ENCODE measurements around the gene RBMS3.
"Not testable (repeated sequence)": the region's sequence is repeated elsewhere in the genome, so short reads cannot be mapped to it uniquely, and the experiment has no call there.

The RBMS3 gene

DNA sequence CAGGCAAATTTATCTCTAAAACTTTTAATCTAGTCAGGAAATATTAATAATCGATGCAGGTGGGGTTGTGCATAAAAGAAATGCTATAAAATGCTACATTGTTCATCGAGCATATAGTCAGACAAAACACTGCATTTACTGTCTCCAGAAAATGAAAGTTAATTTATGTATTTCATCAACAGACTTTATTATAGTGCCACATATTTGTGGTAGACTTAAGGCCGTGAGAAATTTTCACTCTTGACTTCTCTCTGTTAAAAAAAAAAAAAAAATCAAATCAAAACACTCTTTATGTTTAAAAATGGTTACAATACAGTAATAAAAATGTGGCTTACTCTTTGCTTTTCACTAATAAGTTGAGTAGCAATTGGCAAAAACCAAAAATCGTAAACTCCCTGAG is 67.4 kb downstream of the RBMS3 start:
- H3K36me3 ChIP-seq (ENCODE audit: control insufficient read depth, insufficient read depth, low read length) = no peaks in the 10 kb centered on the region
- H3K4me3 ChIP-seq (replicated peaks; ENCODE audit: low read depth, low read length) = no peak overlapping the region
- no peak for DNase-seq (ENCODE audit: extremely low read depth, insufficient read length)
- H3K27me3 ChIP-seq (replicated peaks; ENCODE audit: control insufficient read depth, insufficient read depth, low read length) = no peaks in the 10 kb centered on the region
- TF ChIP-seq, protein P1, sequence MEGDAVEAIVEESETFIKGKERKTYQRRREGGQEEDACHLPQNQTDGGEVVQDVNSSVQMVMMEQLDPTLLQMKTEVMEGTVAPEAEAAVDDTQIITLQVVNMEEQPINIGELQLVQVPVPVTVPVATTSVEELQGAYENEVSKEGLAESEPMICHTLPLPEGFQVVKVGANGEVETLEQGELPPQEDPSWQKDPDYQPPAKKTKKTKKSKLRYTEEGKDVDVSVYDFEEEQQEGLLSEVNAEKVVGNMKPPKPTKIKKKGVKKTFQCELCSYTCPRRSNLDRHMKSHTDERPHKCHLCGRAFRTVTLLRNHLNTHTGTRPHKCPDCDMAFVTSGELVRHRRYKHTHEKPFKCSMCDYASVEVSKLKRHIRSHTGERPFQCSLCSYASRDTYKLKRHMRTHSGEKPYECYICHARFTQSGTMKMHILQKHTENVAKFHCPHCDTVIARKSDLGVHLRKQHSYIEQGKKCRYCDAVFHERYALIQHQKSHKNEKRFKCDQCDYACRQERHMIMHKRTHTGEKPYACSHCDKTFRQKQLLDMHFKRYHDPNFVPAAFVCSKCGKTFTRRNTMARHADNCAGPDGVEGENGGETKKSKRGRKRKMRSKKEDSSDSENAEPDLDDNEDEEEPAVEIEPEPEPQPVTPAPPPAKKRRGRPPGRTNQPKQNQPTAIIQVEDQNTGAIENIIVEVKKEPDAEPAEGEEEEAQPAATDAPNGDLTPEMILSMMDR (IDR thresholded peaks at IDR 0.05; ENCODE audit: insufficient read depth, low read length, poor library complexity, severe bottlenecking) = no peak

DNA sequence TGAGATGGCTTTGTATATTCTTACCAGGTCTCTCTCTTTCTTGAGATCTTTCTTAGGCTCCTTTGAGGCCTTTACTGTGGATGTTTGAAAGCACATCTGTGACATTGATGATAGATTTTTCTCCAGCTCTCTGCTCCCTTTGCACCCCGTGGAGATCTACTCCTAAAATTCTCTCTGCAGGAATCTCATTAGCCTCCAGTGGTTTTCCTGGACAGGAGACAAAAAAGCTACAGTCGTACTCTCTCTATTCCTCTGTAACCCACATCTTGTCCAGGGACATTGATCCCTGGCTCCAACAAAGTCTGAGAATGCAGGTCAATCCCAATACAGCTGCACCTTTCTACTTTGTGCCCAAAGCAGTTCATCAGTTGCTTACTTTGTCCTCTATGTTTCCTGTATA is 68.2 kb downstream of the RBMS3 start:
- TF ChIP-seq, protein P1 (IDR thresholded peaks at IDR 0.05; ENCODE audit: insufficient read depth, low read length, poor library complexity, severe bottlenecking) = no peak
- H3K4me3 ChIP-seq (replicated peaks; ENCODE audit: low read depth, low read length) = no peak overlapping the region
- DNase-seq (ENCODE audit: extremely low read depth, insufficient read length) = no peak

DNA sequence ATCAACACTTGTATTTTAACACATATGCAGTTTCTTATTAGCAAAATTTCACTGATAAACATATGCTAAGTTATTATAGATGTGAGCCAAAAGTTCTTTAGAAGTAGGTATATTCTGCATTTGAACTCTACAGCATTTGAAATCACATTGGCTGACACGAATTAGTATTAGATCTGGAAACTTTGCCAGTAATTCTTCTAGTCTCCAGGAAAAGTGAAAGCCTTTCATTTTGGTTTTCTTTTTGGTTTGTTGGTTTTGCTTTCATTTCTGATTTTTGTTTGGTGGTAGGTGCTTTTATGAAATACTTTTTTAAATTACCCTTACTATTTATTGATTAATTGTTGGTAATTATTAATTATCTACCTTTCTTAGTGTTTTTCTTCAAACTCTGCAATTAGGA is 72.9 kb downstream of the RBMS3 start:
- Histone ChIP-seq H3K27me3 (replicated peaks; ENCODE audit: control insufficient read depth, insufficient read depth, low read length) (no peaks in the 10 kb centered on the region), H3K36me3 (ENCODE audit: control insufficient read depth, insufficient read depth, low read length) (no peaks in the 10 kb centered on the region), H3K4me3 (replicated peaks; ENCODE audit: low read depth, low read length) (no peak overlapping the region)
- no peak for DNase-seq (ENCODE audit: extremely low read depth, insufficient read length)
- TF ChIP-seq, protein P1 (IDR thresholded peaks at IDR 0.05; ENCODE audit: insufficient read depth, low read length, poor library complexity, severe bottlenecking) = no peak

More for the DNA sequence above, 68.2 kb downstream of the RBMS3 start:
- no peaks in the 10 kb centered on the region for H3K27me3 ChIP-seq (replicated peaks; ENCODE audit: control insufficient read depth, insufficient read depth, low read length)
- H3K36me3 ChIP-seq (ENCODE audit: control insufficient read depth, insufficient read depth, low read length) = no peaks in the 10 kb centered on the region

DNA sequence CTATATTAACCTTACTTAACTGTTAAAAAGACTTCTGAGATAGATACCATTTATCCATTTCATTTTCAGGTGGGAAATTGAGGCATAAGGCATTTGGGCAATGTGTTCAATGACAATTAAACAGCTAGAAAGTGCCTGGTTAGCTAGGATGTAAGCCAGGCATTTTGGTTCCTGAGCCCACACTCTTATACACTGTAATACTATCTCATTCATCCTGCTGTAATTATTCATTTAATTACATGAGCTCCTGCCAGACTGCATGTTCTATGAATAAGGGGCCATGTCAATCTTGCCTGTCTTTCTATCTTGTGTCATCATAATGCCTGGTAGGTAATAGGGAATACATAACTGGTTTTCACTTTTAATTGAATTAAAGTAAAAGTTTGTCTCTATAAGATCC is 74.0 kb downstream of the RBMS3 start:
- Histone ChIP-seq H3K36me3 (ENCODE audit: control insufficient read depth, insufficient read depth, low read length) (no peaks in the 10 kb centered on the region), H3K4me3 (replicated peaks; ENCODE audit: low read depth, low read length) (no peak overlapping the region), H3K27me3 (replicated peaks; ENCODE audit: control insufficient read depth, insufficient read depth, low read length) (no peaks in the 10 kb centered on the region)
- TF ChIP-seq, protein P1 (IDR thresholded peaks at IDR 0.05; ENCODE audit: insufficient read depth, low read length, poor library complexity, severe bottlenecking) = no peak
- DNase-seq (ENCODE audit: extremely low read depth, insufficient read length) = no peak

DNA sequence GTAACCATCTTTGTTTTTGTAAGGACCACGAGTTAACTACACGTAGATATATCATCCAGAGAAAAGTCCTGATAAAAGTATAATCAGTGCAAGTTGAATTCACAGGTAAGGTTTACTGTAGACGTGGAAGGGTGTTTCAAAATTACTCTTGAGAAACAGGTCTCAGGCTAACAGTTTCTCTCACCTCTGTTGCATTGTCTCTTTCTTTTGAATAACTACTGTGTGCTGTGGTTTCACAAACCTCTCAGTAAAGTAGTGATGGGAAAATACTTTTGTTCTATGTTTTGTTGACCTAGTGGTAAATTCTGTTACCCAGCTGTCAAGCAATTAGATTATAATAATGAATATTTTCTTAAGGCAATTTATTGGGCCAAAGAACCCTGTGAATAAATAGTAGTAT is 75.2 kb downstream of the RBMS3 start:
- Histone ChIP-seq H3K36me3 (ENCODE audit: control insufficient read depth, insufficient read depth, low read length) (no peaks in the 10 kb centered on the region), H3K27me3 (replicated peaks; ENCODE audit: control insufficient read depth, insufficient read depth, low read length) (no peaks in the 10 kb centered on the region), H3K4me3 (replicated peaks; ENCODE audit: low read depth, low read length) (no peak overlapping the region)
- TF ChIP-seq, protein P1 (IDR thresholded peaks at IDR 0.05; ENCODE audit: insufficient read depth, low read length, poor library complexity, severe bottlenecking) = no peak
- no peak for DNase-seq (ENCODE audit: extremely low read depth, insufficient read length)

DNA sequence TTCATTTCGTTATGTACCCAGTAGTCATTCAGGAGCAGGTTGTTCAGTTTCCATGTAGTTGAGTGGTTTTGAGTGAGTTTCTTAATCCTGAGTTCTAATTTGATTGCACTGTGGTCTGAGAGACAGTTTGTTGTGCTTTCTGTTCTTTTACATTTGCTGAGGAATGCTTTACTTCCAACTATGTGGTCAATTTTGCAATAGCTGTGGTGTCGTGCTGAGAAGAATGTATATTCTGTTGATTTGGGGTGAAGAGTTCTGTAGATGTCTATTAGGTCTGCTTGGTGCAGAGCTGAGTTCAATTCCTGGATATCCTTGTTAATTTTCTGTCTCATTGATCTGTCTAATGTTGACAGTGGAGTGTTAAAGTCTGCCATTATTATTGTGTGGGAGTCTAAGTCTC is 79.4 kb downstream of the RBMS3 start:
- DNase-seq (ENCODE audit: extremely low read depth, insufficient read length); H3K27me3 ChIP-seq (replicated peaks; ENCODE audit: control insufficient read depth, insufficient read depth, low read length); H3K36me3 ChIP-seq (ENCODE audit: control insufficient read depth, insufficient read depth, low read length); H3K4me3 ChIP-seq (replicated peaks; ENCODE audit: low read depth, low read length): not testable (repeated sequence)
